Activated CD8-positive, alpha-beta T cell treated with anti-CD3 and anti-CD28 coated beads, Interleukin-2, amount 10 ng/mL, durations not matched to agents 7 days and 5 days (primary cell): ENCODE measurements around the gene KHK. TPM values are rescaled to one million over a fixed set of nuclear protein-coding genes. Genes with fewer than 3 reads are reported as not detected.

Source experiments
- ATAC-seq: fragments of 150-1000 bp; cut with Tn5 transposase; one replicate; pipeline ENCODE4 v1.10.0; 2021; ENCODE audit warnings: moderate library complexity
- CTCF ChIA-PET: fragments of 350-600 bp; sonication (Branson Sonifier 250); formaldehyde crosslinking; loops from one replicate; lab custom pipeline; 2021; ENCODE audit warnings: antibody characterized with exemption; lab: Charles Lee
- POLR2A ChIA-PET: fragments of 350-600 bp; sonication (Branson Sonifier 250); formaldehyde crosslinking; loops from one replicate; lab custom pipeline; 2021; ENCODE audit warnings: antibody characterized with exemption; lab: Charles Lee
- DNase-seq: peaks from one replicate; pipeline ENCODE4 v3.0.0-alpha.2; 2020
- H3K27ac Mint-ChIP-seq: one replicate; pipeline ENCODE4 v1.8.0; 2021; ENCODE audit warnings: mild to moderate bottlenecking, mixed read lengths
- H3K27me3 Mint-ChIP-seq: one replicate; pipeline ENCODE4 v1.8.0; 2021; ENCODE audit warnings: low read depth, mixed read lengths
- H3K36me3 Mint-ChIP-seq: one replicate; pipeline ENCODE4 v1.8.0; 2021; ENCODE audit warnings: low read depth, mixed read lengths
- H3K4me1 Mint-ChIP-seq: one replicate; pipeline ENCODE4 v1.8.0; 2021; ENCODE audit warnings: low read depth, mixed read lengths
- H3K4me3 Mint-ChIP-seq: one replicate; pipeline ENCODE4 v1.8.0; 2021; ENCODE audit warnings: mild to moderate bottlenecking, mixed read lengths
- H3K9me3 Mint-ChIP-seq: one replicate; pipeline ENCODE4 v1.8.0; 2022; ENCODE audit warnings: mixed read lengths; ENCODE audit not compliant: insufficient read depth
- total RNA-seq, 2 experiments: library from RNA; stranded (reverse); gene quantifications; one replicate each; pipeline ENCODE4 v1.2.3, GENCODE V29; 2021

Gene KHK
- total RNA-seq, 2 experiments from 2014 or later = 12.1 to 12.4 TPM

- H3K36me3 Mint-ChIP-seq = no peaks in the 10 kb centered on the region
- H3K9me3 Mint-ChIP-seq = no peaks in the 10 kb centered on the region
- no peaks in the 10 kb centered on the region for H3K4me1 Mint-ChIP-seq
- POLR2A ChIA-PET = no interaction called here
- CTCF ChIA-PET = no interaction called here
- H3K27me3 Mint-ChIP-seq = peaks cover 6% of the 10 kb centered on the region
- DNase-seq (no peak), ATAC-seq (no peak)
- H3K4me3 Mint-ChIP-seq = no peak within 1 kb of the TSS
- H3K27ac Mint-ChIP-seq = no peak within 1 kb of the TSS
Observed at GRCh38 chr2:27148801-27149439, 62.3 kb downstream of the KHK start, which contains the start of gene TCF23. TCF23 (plus strand) TSS chr2:27149004; CDS start chr2:27149134, 130 bp downstream.

- Mint-ChIP-seq H3K4me3 (no peak overlapping the region), H3K27ac (no peak overlapping the region), H3K9me3 (no peaks in the 10 kb centered on the region), H3K27me3 (peaks cover 4% of the 10 kb centered on the region), H3K36me3 (no peaks in the 10 kb centered on the region), H3K4me1 (no peaks in the 10 kb centered on the region)
- ChIA-PET CTCF (no interaction called here), POLR2A (no interaction called here)
- ATAC-seq = no peak
- DNase-seq = no peak
Observed at GRCh38 chr2:27149570-27150405, 63.2 kb downstream of the KHK start.

Other genes starting within 250 kb of the KHK start
- gene DPYSL5, start 238.6 kb upstream of the KHK start, total RNA-seq = not detected
- gene MAPRE3, start 116.1 kb upstream of the KHK start, total RNA-seq = under 1 TPM; 0.52 to 0.95 TPM
- gene TMEM214, start 53.8 kb upstream of the KHK start, total RNA-seq = 10 to 100 TPM; 73.7 to 75.6 TPM
- gene AGBL5, start 35.1 kb upstream of the KHK start, total RNA-seq = 10 to 100 TPM; 13.9 to 14.8 TPM
- gene OST4, start 15.1 kb upstream of the KHK start, total RNA-seq = 100 to 1,000 TPM; 334 to 346 TPM
- 1 to 10 TPM; 1.1 to 1.4 TPM for gene EMILIN1, start 8.2 kb upstream of the KHK start, total RNA-seq
- gene CGREF1, start 32.4 kb downstream of the KHK start, total RNA-seq = under 1 TPM; 0.61 to 0.94 TPM
- under 1 TPM; 0.23 to 0.45 TPM for gene ABHD1, start 37.0 kb downstream of the KHK start, total RNA-seq
- 10 to 100 TPM; 66.5 to 72.1 TPM for gene PREB, start 47.9 kb downstream of the KHK start, total RNA-seq
- not detected for gene PRR30, start 52.6 kb downstream of the KHK start, total RNA-seq
- gene TCF23, start 62.2 kb downstream of the KHK start, total RNA-seq = not detected
- 10 to 100 TPM; 60.2 to 64.7 TPM for gene ATRAID, start 125.3 kb downstream of the KHK start, total RNA-seq
- 10 to 100 TPM; 41.5 to 47.4 TPM for gene SLC5A6, start 125.5 kb downstream of the KHK start, total RNA-seq
- gene CAD, start 130.6 kb downstream of the KHK start, total RNA-seq = 10 to 100 TPM; 83.7 to 85.1 TPM
- not detected for gene SLC30A3, start 176.3 kb downstream of the KHK start, total RNA-seq
- gene DNAJC5G, start 188.7 kb downstream of the KHK start, total RNA-seq = not detected
- gene TRIM54, start 195.7 kb downstream of the KHK start, total RNA-seq = under 1 TPM; 0.26 to 0.31 TPM
- 1 to 10 TPM; 2.2 to 2.6 TPM for gene UCN, start 221.7 kb downstream of the KHK start, total RNA-seq
- gene MPV17, start 236.3 kb downstream of the KHK start, total RNA-seq = 10 to 100 TPM; 78.0 to 80.5 TPM